ENCODE data around the gene MAFG.

The MAFG gene

DNA sequence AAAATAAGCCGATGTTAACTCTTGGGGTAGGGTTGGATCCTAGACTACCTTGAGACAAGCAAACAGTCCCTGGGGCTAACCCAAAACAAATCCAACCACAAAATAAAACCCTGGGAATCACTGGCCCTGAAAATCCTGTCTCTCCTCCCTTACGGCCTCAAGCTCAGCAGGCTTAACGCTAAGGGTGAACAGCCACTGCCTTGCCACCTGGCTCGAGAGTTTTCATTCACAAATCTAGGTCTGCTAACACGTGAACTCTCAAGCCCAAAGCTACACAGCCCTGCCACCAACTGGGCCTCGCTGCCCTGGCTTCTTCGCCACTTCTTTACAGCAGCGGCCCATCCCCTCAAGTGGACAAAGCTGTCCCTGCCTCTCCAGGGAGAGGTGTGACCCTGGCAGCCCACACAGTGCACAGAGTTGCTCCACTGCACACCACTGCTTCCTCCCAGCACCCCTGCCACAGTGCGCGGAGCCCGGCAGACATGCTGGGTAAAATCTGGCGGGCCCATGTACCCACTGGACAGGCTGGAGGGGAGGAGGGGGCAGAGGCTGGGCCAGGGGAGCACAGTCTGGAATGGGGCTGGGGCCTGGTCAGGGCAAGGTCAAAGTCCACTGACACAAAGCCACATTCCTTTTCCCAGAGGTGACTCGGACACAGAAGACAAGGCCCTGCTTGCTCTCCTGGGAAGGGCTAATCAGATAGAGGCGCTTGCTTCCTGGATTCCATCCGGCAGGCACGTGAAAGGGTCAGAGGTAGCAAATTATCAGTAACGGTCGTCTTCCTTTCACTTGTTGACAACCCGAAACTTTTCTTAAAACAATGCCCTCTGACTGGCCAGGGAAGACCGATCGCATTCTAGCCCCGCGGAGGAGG, 17.3 kb downstream of the MAFG start:
- DNase-seq (ENCODE audit: low read depth in 2 of 2): no peak

- DNase-seq (ENCODE audit: low read depth in 2 of 2): no peak
Observed at GRCh38 chr17:81909231-81909630, 18.3 kb downstream of the MAFG start.

DNA sequence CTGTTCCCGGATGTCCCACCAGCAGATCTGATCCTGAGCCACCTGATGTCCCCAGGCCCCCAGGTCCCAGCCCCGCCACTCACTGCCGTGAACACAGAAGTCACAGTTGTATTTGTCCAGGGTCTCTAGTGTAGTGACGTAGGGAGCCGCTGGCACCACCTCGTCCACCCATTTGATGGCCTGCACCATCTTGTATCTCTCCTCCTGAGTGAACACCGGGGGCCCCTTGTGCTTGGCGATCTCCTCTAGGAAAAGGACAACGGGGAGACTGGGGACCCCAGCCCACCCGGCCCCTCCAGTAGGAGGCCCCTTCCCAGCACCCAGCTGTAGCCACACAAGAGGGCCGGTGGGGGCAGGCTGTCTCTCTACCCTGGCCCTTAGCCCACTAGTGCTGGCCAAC, 18.7 kb downstream of the MAFG start:
- no peak for DNase-seq (ENCODE audit: low read depth in 2 of 2)

DNA sequence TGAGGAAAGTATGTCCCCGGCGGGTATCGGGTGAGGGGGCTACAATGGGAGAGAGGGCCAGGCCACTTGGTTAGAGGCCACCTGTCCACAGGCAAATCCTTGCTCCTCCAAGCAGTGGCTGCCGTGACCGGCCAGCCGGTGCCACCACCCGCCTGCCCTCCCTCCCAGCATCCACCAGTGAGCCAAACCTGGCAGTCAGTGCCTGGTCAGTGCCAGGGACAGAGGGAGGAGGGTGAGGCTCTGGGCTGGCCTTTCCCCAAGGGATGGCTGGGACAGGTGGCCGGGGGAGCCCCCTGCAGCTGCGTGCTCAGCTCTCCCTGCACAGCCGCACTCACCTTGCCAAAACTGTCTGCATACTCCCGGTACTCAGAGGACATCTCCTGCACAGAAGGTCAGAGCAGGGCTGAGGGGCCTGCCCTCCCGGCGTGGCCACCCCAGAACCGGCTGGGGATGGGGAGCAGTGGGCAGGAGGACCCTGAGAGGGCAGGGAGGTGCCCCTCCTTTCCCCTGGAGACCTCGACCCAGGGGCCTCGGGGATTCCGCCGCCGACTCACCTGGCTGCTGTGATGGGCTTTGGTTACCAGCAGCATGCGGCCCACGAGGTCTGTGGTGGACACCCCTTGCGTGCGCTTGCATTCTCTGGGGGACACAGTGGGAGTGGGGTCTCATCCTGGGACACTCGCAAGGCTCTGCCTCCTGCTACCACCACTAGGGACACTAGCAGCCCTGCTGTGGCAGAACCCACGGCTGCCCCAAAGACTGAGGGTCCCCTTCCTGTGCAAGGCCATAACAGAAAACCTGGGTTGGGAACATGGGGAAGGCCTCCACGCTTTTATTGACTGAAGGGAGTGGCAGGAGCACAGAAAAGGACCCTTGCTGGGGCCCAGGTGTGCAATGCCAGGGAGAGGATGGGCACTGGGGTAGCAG, 20.1 kb downstream of the MAFG start:
- no peak for DNase-seq (ENCODE audit: low read depth in 2 of 2)

DNA sequence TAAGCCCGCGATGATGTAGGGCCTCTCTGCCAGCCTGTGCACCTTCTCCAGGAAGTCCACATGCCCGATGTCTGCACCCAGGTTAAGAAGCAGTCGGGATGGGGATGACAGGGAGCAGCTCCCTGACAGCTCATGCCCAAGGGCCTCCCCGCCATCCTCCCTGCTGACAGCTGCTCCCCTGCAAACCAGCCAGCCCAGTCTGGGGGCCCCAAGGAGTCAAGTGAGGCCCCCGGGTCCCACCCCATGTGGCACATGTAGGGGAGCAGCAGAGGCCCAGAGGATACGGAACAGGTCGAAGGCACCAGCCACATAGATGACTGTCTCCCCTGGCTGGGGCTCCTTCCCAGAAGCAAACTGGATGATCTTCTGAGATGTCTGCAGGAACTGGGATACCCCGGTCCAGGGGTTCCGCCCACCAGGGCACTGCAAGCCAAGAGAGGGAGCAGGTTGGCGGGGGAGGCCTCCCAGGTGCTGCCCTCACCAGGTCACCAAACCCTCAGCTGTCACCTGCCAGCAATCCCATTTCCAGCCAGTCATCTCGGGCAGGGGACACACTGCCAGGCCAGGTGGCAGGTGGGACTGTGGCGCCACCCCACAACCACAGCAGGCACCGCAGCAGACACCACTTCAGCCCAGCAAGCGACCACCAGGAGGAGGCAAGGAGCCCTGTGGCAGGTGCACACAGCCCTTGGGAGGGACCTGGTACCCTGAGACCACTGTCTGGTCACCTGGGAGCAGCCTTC, 20.9 kb downstream of the MAFG start:
- no peak for DNase-seq (ENCODE audit: low read depth in 2 of 2)

DNA sequence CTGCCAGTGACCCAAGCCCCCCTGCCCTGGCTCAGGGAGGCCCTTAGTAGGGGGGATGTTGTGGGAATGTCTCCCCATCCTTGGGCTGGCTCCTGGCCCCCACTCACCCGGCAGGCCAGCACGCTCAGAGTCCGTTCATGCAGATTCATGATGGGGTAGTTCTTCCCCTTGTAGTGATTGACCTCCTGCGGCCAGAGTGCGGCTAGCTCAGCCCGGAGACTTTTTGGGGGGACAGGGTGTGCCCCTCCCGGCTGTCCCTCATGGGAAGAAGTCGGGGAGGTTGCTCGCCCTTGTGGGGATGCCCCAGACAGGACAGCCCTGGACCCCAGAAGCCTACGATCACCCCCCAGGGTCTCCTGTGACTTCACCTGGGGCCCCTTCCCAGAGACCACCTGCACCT, 21.5 kb downstream of the MAFG start:
- no peak for DNase-seq (ENCODE audit: low read depth in 2 of 2)

DNA sequence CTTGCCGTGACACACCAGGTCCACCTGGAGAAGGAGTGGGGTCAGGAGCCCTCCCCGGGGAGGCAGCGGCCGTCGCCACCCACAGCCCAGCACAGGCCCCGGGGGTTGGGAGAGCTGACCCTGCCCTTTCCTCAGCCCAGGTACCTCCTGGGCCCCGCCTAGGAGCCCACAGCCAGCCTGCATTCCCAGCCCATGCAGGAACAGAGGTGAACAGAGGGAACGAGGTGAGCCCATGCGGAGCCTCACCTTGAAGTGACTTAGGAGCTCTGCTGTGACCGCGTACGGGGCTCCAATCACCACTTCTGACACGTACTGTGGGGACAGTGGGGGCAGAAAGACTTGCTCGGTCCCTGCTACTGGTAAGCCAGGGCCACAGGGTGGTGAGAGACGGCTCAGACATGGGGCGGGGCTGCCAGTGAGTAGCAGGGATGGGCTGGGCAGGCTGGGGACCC, 22.1 kb downstream of the MAFG start:
- DNase-seq (ENCODE audit: low read depth in 2 of 2): no peak

- DNase-seq (ENCODE audit: low read depth in 2 of 2): no peak
Observed at GRCh38 chr17:81904600-81905423, 22.7 kb downstream of the MAFG start.

- DNase-seq (ENCODE audit: low read depth in 2 of 2): no peak
Observed at GRCh38 chr17:81903896-81904599, 23.5 kb downstream of the MAFG start.

- DNase-seq (ENCODE audit: low read depth in 2 of 2): no peak
Observed at GRCh38 chr17:81903415-81903831, 24.1 kb downstream of the MAFG start.

GRCh38 chr17:81902653-81903414, 24.7 kb downstream of the MAFG start:
- no peak for DNase-seq (ENCODE audit: low read depth in 2 of 2)

DNA sequence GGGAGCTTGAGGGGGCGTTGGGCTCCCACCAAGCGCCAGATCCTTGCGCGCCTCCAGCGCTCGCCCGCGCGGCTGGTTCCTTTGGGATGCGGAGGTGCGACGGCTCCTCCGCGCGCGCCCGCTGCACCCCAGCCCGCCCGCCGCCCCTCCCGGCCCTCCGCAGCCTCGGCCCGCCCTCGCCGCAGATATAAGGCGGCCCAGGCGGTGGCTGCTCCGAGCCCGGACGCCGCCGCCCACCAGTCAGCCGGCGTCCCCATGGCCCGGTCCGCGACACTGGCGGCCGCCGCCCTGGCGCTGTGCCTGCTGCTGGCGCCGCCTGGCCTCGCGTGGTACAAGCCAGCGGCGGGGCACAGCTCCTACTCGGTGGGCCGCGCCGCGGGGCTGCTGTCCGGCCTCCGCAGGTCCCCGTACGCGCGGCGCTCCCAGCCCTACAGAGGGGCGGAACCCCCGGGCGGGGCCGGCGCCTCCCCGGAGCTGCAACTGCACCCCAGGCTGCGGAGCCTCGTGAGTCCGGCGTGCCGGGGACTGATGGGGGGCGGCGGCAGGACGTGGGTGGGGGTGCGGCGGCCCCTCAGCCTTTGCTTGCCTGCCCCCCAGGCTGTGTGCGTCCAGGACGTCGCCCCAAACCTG, 25.4 kb downstream of the MAFG start, which contains the start of gene NPB:
NPB (plus strand) TSS at position 216 of the 630 bp plus-strand sequence; CDS start at position 256, 40 bp downstream.
- DNase-seq (ENCODE audit: low read depth in 2 of 2): no peak

- DNase-seq (ENCODE audit: low read depth in 2 of 2): no peak
Observed at GRCh38 chr17:81901167-81902022, 26.1 kb downstream of the MAFG start.

DNA sequence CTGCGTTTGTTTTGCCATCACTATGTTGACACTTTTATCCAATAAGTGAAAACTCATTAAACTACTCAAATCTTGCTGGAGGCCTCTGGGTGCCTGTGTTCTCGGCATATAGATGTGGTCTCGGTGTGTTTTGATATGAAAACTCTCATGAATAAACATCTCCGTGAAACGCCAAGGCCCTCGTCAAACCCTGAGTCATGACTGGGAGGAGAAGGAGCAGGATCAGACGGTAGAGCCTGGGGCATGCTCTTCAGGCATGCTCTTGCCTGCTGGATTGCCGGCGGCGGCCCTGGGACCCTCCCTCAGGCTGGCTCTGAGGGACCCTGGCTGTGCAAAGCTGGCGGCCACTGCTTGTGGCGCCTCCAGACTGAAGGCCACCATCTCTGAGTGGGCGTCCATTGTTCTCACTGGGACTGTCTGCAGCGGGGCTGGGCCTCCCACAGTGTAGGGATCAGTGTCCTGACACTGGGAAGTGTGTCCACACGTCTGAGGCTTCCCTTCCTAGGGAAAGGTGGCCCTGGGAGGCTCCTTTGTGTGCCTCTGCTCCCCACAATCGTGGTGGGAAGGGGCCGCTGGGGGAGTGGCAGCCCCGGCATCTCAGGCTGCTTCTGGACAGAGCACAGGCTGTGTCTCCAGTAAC, 27.2 kb downstream of the MAFG start:
- no peak for DNase-seq (ENCODE audit: low read depth in 2 of 2)

GRCh38 chr17:81899514-81900166, 27.9 kb downstream of the MAFG start:
- no peak for DNase-seq (ENCODE audit: low read depth in 2 of 2)

- DNase-seq (ENCODE audit: low read depth in 2 of 2): no peak
Observed at GRCh38 chr17:81898885-81899284, 28.6 kb downstream of the MAFG start.

All from stimulated activated CD8-positive, alpha-beta memory T cell treated with anti-CD3 and anti-CD28 coated beads, Interleukin-2, amount 100 ng/mL, for 48 hours (primary cell).